D721Med (cell line): ENCODE data around the gene PKD1L1.

Experiments used
- DNase-seq: peaks from one replicate; pipeline ENCODE4 v3.0.0; 2011; ENCODE audit warnings: low spot score; ENCODE audit not compliant: insufficient read length
- FAIRE-seq: peaks from 2 replicates; lab custom pipeline; 2011; peaks lifted over from hg19 to GRCh38; lab: Jason Lieb, UNC
- TF ChIP-seq, protein P1 (sequence below): IDR thresholded peaks from 2 replicates; pipeline ENCODE4 v1.5.1; 2012; ENCODE audit warnings: mild to moderate bottlenecking, control low read depth; ENCODE audit not compliant: insufficient read depth; ENCODE audit errors: missing control alignments

Gene PKD1L1

GRCh38 chr7:47763063-47763974 is 184.9 kb downstream of the PKD1L1 start:
- DNase-seq (no peak), FAIRE-seq (no peak)
- TF ChIP-seq, protein P1, sequence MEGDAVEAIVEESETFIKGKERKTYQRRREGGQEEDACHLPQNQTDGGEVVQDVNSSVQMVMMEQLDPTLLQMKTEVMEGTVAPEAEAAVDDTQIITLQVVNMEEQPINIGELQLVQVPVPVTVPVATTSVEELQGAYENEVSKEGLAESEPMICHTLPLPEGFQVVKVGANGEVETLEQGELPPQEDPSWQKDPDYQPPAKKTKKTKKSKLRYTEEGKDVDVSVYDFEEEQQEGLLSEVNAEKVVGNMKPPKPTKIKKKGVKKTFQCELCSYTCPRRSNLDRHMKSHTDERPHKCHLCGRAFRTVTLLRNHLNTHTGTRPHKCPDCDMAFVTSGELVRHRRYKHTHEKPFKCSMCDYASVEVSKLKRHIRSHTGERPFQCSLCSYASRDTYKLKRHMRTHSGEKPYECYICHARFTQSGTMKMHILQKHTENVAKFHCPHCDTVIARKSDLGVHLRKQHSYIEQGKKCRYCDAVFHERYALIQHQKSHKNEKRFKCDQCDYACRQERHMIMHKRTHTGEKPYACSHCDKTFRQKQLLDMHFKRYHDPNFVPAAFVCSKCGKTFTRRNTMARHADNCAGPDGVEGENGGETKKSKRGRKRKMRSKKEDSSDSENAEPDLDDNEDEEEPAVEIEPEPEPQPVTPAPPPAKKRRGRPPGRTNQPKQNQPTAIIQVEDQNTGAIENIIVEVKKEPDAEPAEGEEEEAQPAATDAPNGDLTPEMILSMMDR, result no peak

DNA sequence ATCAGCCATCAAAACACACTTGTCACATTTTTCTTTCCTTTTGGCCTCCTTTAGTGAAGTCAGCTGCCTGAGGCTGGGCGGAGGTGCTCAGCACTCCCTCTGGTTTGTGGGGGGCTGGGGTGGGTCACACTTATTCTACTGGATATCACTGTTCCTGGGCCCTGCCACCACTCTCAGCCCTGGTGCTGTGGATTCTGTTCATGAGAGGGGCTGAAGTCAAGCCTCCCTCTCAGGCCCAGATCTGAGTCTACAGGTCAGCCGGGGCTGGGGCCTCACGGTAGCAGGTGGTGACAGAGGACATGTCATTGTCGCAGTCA is 185.6 kb downstream of the PKD1L1 start:
- TF ChIP-seq, protein P1, result no peak
- FAIRE-seq, result no peak
- DNase-seq, result no peak

DNA sequence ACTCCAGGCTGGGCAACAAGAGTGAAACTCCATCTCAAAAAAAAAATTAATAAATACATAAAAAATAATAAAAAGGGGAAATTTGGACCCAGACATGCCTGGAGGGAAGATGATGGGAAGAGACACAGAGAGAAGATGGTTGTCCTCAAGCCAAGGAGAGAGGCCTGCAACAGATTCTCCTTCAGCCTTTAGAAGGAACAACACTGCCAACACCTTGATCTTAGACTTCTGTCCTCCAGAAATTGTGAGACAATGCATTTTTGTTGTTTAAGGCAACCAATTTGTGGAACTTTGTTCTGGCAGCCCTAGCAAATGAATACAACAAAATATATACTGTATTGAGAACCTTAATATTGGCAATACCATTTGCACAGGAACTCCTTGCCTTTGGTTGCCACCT is 186.1 kb downstream of the PKD1L1 start:
- DNase-seq (no peak), FAIRE-seq (no peak)
- TF ChIP-seq, protein P1, result no peak

- TF ChIP-seq, protein P1, result no peak
- FAIRE-seq (no peak), DNase-seq (no peak)
These were observed 189.1 kb downstream of the PKD1L1 start for GRCh38 chr7:47759056-47759706.

GRCh38 chr7:47758546-47758945 is 189.7 kb downstream of the PKD1L1 start:
- TF ChIP-seq, protein P1, result no peak
- no peak for DNase-seq
- no peak for FAIRE-seq

DNA sequence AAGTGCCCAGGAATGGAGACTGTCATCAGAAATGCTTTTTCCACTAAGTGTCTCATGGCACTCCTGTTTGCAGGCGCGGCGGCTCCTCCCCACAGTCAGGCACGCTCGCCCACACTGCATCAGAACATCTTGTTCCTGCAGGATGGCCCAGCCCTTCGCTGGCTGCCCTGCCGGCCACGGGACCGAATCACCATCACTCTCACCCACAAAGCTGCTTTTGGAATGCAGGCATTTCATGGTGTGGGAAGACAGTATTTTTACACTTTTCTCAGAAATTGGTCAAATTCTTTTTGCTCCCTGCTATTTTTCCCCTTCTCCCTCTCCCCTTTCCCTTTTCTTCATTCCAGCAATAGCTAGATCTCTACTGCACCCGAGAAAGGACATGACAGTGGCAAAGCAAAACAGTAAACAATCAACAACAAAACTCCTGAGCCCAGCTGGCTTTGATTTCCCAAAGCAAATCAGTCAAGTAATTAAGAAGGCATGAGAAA is 190.3 kb downstream of the PKD1L1 start:
- FAIRE-seq (no peak), DNase-seq (no peak)
- TF ChIP-seq, protein P1, result no peak
